ENCODE measurements around the gene AMIGO1.
A peak's percentile ranks its signal among the peaks of the same experiment; 100 is the strongest.

The AMIGO1 gene

DNA sequence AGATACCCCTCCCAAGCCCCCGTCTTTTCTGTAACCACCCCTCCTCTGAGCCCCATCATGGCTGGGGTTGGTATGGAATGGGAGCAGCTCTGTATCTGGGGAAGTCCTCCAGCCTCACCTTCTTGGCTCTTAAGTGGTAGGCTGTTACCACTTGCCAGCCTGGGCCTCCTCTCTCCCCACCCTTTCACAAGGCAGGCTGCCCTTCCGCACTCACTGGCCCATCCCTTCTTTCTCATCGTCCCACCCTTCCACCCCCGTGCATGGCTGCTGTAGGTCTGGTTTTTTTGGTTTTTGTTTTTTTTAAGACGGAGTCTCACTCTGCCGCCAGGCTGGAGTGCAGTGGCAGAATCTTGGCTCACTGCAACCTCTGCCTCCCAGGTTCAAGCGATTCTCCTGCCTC, 10.4 kb downstream of the AMIGO1 start:
- DNase-seq (ENCODE audit: extremely low read depth, insufficient read length), result no peak
- TF ChIP-seq CTCF (IDR thresholded peaks at IDR 0.05; ENCODE audit: insufficient read depth, low read length, poor library complexity, severe bottlenecking), result no peak
- H3K27me3 ChIP-seq (replicated peaks; ENCODE audit: control insufficient read depth, insufficient read depth, low read length), result no peaks in the 10 kb centered on the region
- H3K36me3 ChIP-seq (ENCODE audit: control insufficient read depth, insufficient read depth, low read length), result peaks cover 21% of the 10 kb centered on the region
- no peak overlapping the region for H3K4me3 ChIP-seq (replicated peaks; ENCODE audit: low read depth, low read length)

GRCh38 chr1:109498161-109498801, 11.2 kb downstream of the AMIGO1 start:
- no peak for DNase-seq (ENCODE audit: extremely low read depth, insufficient read length)
- TF ChIP-seq CTCF (IDR thresholded peaks at IDR 0.05; ENCODE audit: insufficient read depth, low read length, poor library complexity, severe bottlenecking), result peak; percentile 60
- H3K4me3 ChIP-seq (replicated peaks; ENCODE audit: low read depth, low read length), result no peak overlapping the region

DNA sequence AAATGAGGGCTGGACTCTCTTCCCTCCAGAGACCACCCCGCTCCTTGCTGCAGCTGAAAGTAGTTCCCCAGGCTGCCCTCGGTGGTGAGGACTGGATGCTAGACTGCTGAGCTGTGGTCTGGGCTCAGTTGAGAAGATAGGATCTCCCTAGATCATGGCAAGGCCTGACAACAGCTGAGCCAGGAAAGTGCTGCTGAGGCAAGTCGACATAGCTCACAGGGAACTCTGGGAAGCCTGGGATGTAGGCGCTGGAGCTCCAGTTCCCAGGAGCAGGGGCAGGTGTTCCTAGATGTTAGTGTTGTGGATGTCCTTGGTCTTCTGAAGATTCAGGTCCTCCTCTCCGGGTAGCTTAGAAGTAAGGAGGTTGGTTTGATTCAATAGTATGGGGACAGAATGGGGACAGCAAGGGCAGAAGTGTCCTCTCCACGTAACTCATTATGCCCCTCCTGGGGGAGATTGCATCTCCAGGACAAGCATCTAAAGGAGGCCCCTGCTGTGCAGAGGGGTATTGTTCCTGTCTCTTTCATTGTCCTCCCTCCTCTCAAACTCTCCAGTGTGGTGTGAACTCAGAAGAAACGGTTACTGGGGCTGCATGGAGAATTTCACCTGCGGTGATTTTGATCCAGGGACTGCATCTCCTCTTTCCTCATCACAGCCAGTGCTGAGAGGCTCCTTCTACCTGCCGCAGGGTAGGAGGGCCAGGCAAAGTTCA, 11.9 kb downstream of the AMIGO1 start:
- no peak for DNase-seq (ENCODE audit: extremely low read depth, insufficient read length)
- no peaks in the 10 kb centered on the region for H3K27me3 ChIP-seq (replicated peaks; ENCODE audit: control insufficient read depth, insufficient read depth, low read length)
- no peak for TF ChIP-seq CTCF (IDR thresholded peaks at IDR 0.05; ENCODE audit: insufficient read depth, low read length, poor library complexity, severe bottlenecking)
- H3K4me3 ChIP-seq (replicated peaks; ENCODE audit: low read depth, low read length), result no peak overlapping the region
- H3K36me3 ChIP-seq (ENCODE audit: control insufficient read depth, insufficient read depth, low read length), result peaks cover 21% of the 10 kb centered on the region

More at GRCh38 chr1:109498161-109498801, 11.2 kb downstream of the AMIGO1 start:
- Histone ChIP-seq H3K36me3 (ENCODE audit: control insufficient read depth, insufficient read depth, low read length) (peaks cover 21% of the 10 kb centered on the region), H3K27me3 (replicated peaks; ENCODE audit: control insufficient read depth, insufficient read depth, low read length) (no peaks in the 10 kb centered on the region)

DNA sequence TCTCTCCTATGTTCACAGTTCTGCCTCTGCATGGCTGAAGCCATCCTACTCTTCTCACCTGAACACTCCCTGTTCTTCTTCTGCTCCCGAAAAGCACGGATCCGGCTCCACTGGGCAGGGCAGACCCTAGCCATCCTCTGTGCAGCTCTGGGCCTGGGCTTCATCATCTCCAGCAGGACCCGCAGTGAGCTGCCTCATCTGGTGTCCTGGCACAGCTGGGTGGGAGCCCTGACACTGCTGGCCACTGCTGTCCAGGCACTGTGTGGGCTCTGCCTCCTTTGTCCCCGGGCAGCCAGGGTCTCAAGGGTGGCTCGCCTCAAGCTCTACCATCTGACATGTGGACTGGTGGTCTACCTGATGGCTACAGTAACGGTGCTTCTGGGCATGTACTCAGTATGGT, 13.8 kb downstream of the AMIGO1 start:
- no peak for TF ChIP-seq CTCF (IDR thresholded peaks at IDR 0.05; ENCODE audit: insufficient read depth, low read length, poor library complexity, severe bottlenecking)
- no peak for DNase-seq (ENCODE audit: extremely low read depth, insufficient read length)
- Histone ChIP-seq H3K27me3 (replicated peaks; ENCODE audit: control insufficient read depth, insufficient read depth, low read length) (no peaks in the 10 kb centered on the region), H3K36me3 (ENCODE audit: control insufficient read depth, insufficient read depth, low read length) (peaks cover 24% of the 10 kb centered on the region), H3K4me3 (replicated peaks; ENCODE audit: low read depth, low read length) (no peak overlapping the region)

DNA sequence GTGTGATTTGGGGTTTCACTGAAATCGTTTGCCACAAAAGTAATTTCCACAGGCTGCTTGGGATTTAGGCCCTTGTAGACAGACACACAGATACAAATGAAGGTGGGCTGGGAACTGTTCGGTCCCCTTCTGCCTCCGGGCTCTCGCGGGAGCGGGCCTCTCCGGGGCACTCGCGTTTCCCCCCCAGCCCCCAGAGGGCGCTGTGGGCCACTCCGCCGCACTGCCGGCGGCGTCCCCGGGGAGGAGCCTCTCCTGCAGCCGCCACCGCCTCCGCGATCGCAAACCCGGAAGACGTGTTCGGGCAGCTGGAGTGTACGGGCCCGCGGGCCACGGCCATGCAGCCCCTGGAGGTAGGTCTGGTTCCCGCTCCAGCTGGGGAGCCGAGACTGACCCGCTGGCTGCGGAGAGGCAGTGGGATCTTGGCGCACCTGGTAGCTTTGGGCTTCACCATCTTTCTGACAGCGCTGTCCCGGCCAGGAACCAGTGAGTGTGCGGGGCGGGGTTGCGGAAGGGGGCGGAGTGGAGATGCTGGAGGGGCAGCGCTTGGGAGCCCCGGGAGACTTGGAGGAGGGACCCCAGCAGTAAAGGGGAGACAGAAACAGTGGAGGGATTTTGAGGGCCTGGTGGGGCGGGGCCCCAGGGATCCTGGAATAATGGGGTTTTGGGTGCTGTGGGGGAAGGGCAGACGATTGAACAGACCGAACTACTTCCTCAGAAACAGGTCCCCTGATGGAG, 15.6 kb downstream of the AMIGO1 start, which contains the start of gene CYB561D1:
TSS of gene CYB561D1 (plus strand) at position 290 of the 735 bp plus-strand sequence. CDS start at position 336, 46 bp downstream.
- DNase-seq (ENCODE audit: extremely low read depth, insufficient read length), result peak; percentile 93
- H3K4me3 ChIP-seq (replicated peaks; ENCODE audit: low read depth, low read length), result peak within 1 kb of the TSS; percentile 79
- H3K36me3 ChIP-seq (ENCODE audit: control insufficient read depth, insufficient read depth, low read length), result peaks cover 24% of the 10 kb centered on the region
- H3K27me3 ChIP-seq (replicated peaks; ENCODE audit: control insufficient read depth, insufficient read depth, low read length), result no peaks in the 10 kb centered on the region
- peak; percentile 90 for TF ChIP-seq CTCF (IDR thresholded peaks at IDR 0.05; ENCODE audit: insufficient read depth, low read length, poor library complexity, severe bottlenecking)
